Right cardiac atrium (tissue), 5 donors: Measurements from ENCODE around the gene SURF4. TPM values are rescaled to one million over a fixed set of nuclear protein-coding genes. Genes with fewer than 3 reads are reported as not detected.
"Not testable (repeated sequence)": the region's sequence is repeated elsewhere in the genome, so short reads cannot be mapped to it uniquely, and the experiment has no call there.

ENCODE experiments used
- ATAC-seq, 2 donors: fragments of 200-7000 bp; cut with Tn5 transposase; one replicate each; pipeline versions ENCODE4 v1.8.0 to v1.9.1; 2020; ENCODE audit warnings: moderate library complexity in 2 of 2, mild to moderate bottlenecking in 1 of 2
- DNase-seq, 3 donors: peaks; one replicate each; pipeline ENCODE4 v3.0.0-alpha.2; 2020
- H3K27ac ChIP-seq: one replicate; pipeline ENCODE4 v1.5.1; 2013; ENCODE audit warnings: mild to moderate bottlenecking, low read length, control low read depth, moderate library complexity
- H3K27me3 ChIP-seq: one replicate; pipeline ENCODE4 v1.6.1; 2013; ENCODE audit not compliant: control insufficient read depth, insufficient read depth
- H3K4me1 ChIP-seq: one replicate; pipeline ENCODE4 v1.6.1; 2013; ENCODE audit warnings: low read length; ENCODE audit not compliant: control insufficient read depth, insufficient read depth
- H3K4me3 ChIP-seq: one replicate; pipeline ENCODE4 v1.5.1; 2013; ENCODE audit warnings: low read length, control low read depth
- H3K9me3 ChIP-seq: one replicate; pipeline ENCODE4 v1.6.1; 2013; ENCODE audit warnings: low read length; ENCODE audit not compliant: control insufficient read depth
- WGBS: extraction: QIAGEN DNeasy Blood & Tissue Kit; methylation state at CpG from one replicate; pipeline ENCODE4 v1.1.7; 2013; 5-methylcytosine and 5-hydroxymethylcytosine counted together
- intact Hi-C, 4 donors: fragments of 100-400 bp; cut with DNase I; formaldehyde crosslinking; loops; one replicate each; pipeline versions ENCODE4 v1.11.0 to v1.14.0; 2022 to 2023
- polyA plus RNA-seq: library from polyadenylated mRNA; stranded (reverse); fragments of 200-250 nt; gene quantifications from one replicate; pipeline ENCODE4 v1.2.3, GENCODE V29; 2013
- total RNA-seq, 4 donors: library from RNA; stranded (reverse); fragmentation: NEBNext Ultra II Directional; extraction: Animal tissue kit (Norgen Biotek cat#: 25700); gene quantifications; one replicate each; pipeline ENCODE4 v1.2.1, GENCODE V29; 2021
- donor health status: healthy with polysubstance abuse.
- donor health status: DM: no; HTN: yes; CAD: no.
- donor health status: DM: no; HTN: no; CAD: no.
- donor health status: DM: no; HTN: yes; CAD: no; lungs with severe emphysema.
- donor health status: DM: yes; HTN: yes; CAD: no.

SURF4 gene
- total and polyA plus RNA-seq, 5 donors = 67.2 to 129 (median 90.4) TPM

- H3K4me3 ChIP-seq, H3K27ac ChIP-seq, H3K9me3 ChIP-seq, DNase-seq, ATAC-seq, intact Hi-C loops, H3K4me1 ChIP-seq, H3K27me3 ChIP-seq: not testable (repeated sequence)
- 78% methylated on average over 13 of the region's 13 CpGs for WGBS
Observed at GRCh38 chr9:133317551-133317950, 58.3 kb downstream of the SURF4 start.

GRCh38 chr9:133315997-133316396 is 59.9 kb downstream of the SURF4 start:
- ATAC-seq (no peak), DNase-seq (no peak)
- 75% methylated on average over 2 of the region's 2 CpGs for WGBS
- Histone ChIP-seq H3K4me1 (no peaks in the 10 kb centered on the region), H3K27me3 (no peaks in the 10 kb centered on the region), H3K4me3 (no peak overlapping the region), H3K27ac (no peak overlapping the region), H3K9me3 (no peaks in the 10 kb centered on the region)
- intact Hi-C loops = no loop called here

Other genes with a start within 250 kb of the SURF4 start
- gene GBGT1, start 212.1 kb downstream of the SURF4 start, total RNA-seq = 10 to 100 TPM in 3 of 4 donors, 1 to 10 TPM in 1; 9.6 to 12.8 (median 11.3) TPM
- gene GBGT1, start 212.1 kb downstream of the SURF4 start, polyA plus RNA-seq = 7.4 TPM
- not detected for gene OBP2B, start 166.8 kb downstream of the SURF4 start, total RNA-seq
- gene OBP2B, start 166.8 kb downstream of the SURF4 start, polyA plus RNA-seq = not detected
- 1 to 10 TPM in 3 of 4 donors, under 1 TPM in 1; 0.66 to 2.0 (median 1.6) TPM for gene ABO, start 100.9 kb downstream of the SURF4 start, total RNA-seq
- 1.0 TPM for gene ABO, start 100.9 kb downstream of the SURF4 start, polyA plus RNA-seq
- gene SURF6, start 39.9 kb downstream of the SURF4 start, total RNA-seq = 10 to 100 TPM; 10.9 to 13.2 (median 11.9) TPM
- gene SURF6, start 39.9 kb downstream of the SURF4 start, polyA plus RNA-seq = 13.9 TPM
- 10 to 100 TPM; 19.0 to 22.7 (median 20.6) TPM for gene MED22, start 27.9 kb downstream of the SURF4 start, total RNA-seq
- 15.2 TPM for gene MED22, start 27.9 kb downstream of the SURF4 start, polyA plus RNA-seq
- 1,000 to 10,000 TPM in 3 of 4 donors, 100 to 1,000 TPM in 1; 973 to 1,213 (median 1,047) TPM for gene RPL7A, start 27.8 kb downstream of the SURF4 start, total RNA-seq
- gene RPL7A, start 27.8 kb downstream of the SURF4 start, polyA plus RNA-seq = 1,455 TPM
- gene SURF1, start 19.6 kb downstream of the SURF4 start, total RNA-seq = 10 to 100 TPM; 34.0 to 54.4 (median 43.1) TPM
- 98.8 TPM for gene SURF1, start 19.6 kb downstream of the SURF4 start, polyA plus RNA-seq
- 10 to 100 TPM; 11.3 to 13.3 (median 12.5) TPM for gene SURF2, start 19.5 kb downstream of the SURF4 start, total RNA-seq
- 23.4 TPM for gene SURF2, start 19.5 kb downstream of the SURF4 start, polyA plus RNA-seq
- gene STKLD1, start 306 bp upstream of the SURF4 start, total RNA-seq = 1 to 10 TPM in 1 of 4 donors, under 1 TPM in 2, not detected in 1; 0.31 to 1.0 (median 0.37) TPM
- gene STKLD1, start 306 bp upstream of the SURF4 start, polyA plus RNA-seq = 1.3 TPM
- 10 to 100 TPM; 11.9 to 16.3 (median 15.0) TPM for gene REXO4, start 42.0 kb upstream of the SURF4 start, total RNA-seq
- 10.5 TPM for gene REXO4, start 42.0 kb upstream of the SURF4 start, polyA plus RNA-seq
- gene ADAMTS13, start 46.3 kb upstream of the SURF4 start, total RNA-seq = 1 to 10 TPM; 2.1 to 4.1 (median 3.5) TPM
- 4.6 TPM for gene ADAMTS13, start 46.3 kb upstream of the SURF4 start, polyA plus RNA-seq
- gene CACFD1, start 83.9 kb upstream of the SURF4 start, total RNA-seq = 10 to 100 TPM; 10.8 to 13.9 (median 13.8) TPM
- gene CACFD1, start 83.9 kb upstream of the SURF4 start, polyA plus RNA-seq = 12.8 TPM
- gene SLC2A6, start 103.0 kb upstream of the SURF4 start, total RNA-seq = 1 to 10 TPM; 1.7 to 4.0 (median 3.6) TPM
- gene SLC2A6, start 103.0 kb upstream of the SURF4 start, polyA plus RNA-seq = 3.7 TPM
- gene MYMK, start 148.9 kb upstream of the SURF4 start, total RNA-seq = not detected
- not detected for gene MYMK, start 148.9 kb upstream of the SURF4 start, polyA plus RNA-seq
- 10 to 100 TPM; 30.3 to 90.2 (median 47.1) TPM for gene ADAMTSL2, start 158.6 kb upstream of the SURF4 start, total RNA-seq
- gene ADAMTSL2, start 158.6 kb upstream of the SURF4 start, polyA plus RNA-seq = 37.3 TPM
- gene FAM163B, start 233.3 kb upstream of the SURF4 start, total RNA-seq = 1 to 10 TPM; 1.2 to 5.4 (median 1.4) TPM
- 2.0 TPM for gene FAM163B, start 233.3 kb upstream of the SURF4 start, polyA plus RNA-seq